ENCODE measurements around the gene HPDL. TPM values are rescaled to one million over a fixed set of nuclear protein-coding genes. Genes with fewer than 3 reads are reported as not detected.
A peak's percentile ranks its signal among the peaks of the same experiment; 100 is the strongest.

HPDL gene
- polyA plus RNA-seq, 2 of the 4 experiments (the other 2 are of a cell fraction): 0.80 to 2.8 TPM

- CTCF ChIA-PET: interaction anchor here (0.7 to 1.2 kb wide), 2 partner anchors 13 to 22 kb away, joined by 3 to 4 read pairs; no protein-coding TSS in a partner anchor
- no peak overlapping the region for H3K4me2 ChIP-seq
- 94% methylated on average over 5 of the region's 5 CpGs for WGBS (ENCODE audit: missing lambda C conversion rate)
- H3K9me3 ChIP-seq: no peaks in the 10 kb centered on the region
- DNase-seq (ENCODE audit: low read depth in 1 of 2, low spot score in 1 of 2) (no peak), FAIRE-seq (no peak), ATAC-seq (no peak)
- no peak overlapping the region for H3K27ac ChIP-seq
- H3K4me3 ChIP-seq: no peak overlapping the region
- TF ChIP-seq KDM1A (IDR thresholded peaks at IDR 0.05; ENCODE audit: low read depth) (no peak), BHLHE40 (IDR thresholded peaks at IDR 0.05; ENCODE audit: low read depth, low read length) (no peak), ZNF302 (CRISPR knock-in tag; IDR thresholded peaks at IDR 0.05) (no peak), RFX5 (IDR thresholded peaks at IDR 0.05) (no peak), FOXS1 (CRISPR knock-in tag; IDR thresholded peaks at IDR 0.05) (no peak), CEBPB (IDR thresholded peaks at IDR 0.05) (no peak)
- TF ChIP-seq, protein P1, sequence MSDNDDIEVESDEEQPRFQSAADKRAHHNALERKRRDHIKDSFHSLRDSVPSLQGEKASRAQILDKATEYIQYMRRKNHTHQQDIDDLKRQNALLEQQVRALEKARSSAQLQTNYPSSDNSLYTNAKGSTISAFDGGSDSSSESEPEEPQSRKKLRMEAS (IDR thresholded peaks at IDR 0.05): no peak
- POLR2A ChIA-PET: interaction anchor here (0.8 kb wide), 1 partner anchor 200 kb away, joined by 3 read pairs; the partner anchor contains the start of gene PRDX1
- H3K4me1 ChIP-seq: peaks cover 6% of the 10 kb centered on the region; the same call in 2 of the 3 replicates
Observed at GRCh38 chr1:45321444-45321843, 5.3 kb upstream of the HPDL start.

DNA sequence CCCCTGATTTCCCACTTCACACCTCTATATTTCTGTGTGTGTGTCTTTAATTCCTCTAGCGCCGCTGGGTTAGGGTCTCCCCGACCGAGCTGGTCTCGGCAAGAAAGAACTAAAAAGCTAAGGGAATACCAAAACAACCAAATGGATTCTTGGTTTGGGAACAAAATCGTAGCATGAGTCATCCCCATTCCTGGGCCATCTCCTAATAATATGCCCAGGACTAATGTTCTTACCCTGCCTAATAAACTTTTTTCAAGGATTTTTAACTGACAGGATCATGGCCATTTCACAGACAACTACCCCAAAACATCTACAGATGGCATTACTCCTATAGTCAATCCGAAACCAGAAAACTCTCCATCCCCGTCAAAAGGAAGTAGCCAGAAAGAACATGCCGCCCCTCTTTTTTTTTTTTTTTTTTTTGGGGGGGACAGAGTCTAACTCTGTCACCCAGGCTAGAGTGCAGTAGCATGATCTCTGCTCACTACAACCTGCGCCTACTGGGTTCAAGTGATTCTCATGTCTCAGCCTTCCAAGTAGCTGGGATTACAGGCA, 4.1 kb upstream of the HPDL start:
- H3K4me2 ChIP-seq: no peak overlapping the region
- ChIA-PET POLR2A (no interaction called here), CTCF (interaction anchor here (0.8 kb wide), 1 partner anchor 304 kb away, joined by 4 read pairs; no protein-coding TSS in a partner anchor)
- TF ChIP-seq KDM5A (IDR thresholded peaks at IDR 0.05) (no peak), ZFP36 (IDR thresholded peaks at IDR 0.05; ENCODE audit: borderline replicate concordance, partially characterized antibody) (no peak), SREBF2 (IDR thresholded peaks at IDR 0.05) (no peak), ESRRA (IDR thresholded peaks at IDR 0.05; ENCODE audit: borderline replicate concordance, low read length) (no peak), ZNF302 (CRISPR knock-in tag; IDR thresholded peaks at IDR 0.05) (no peak), NFE2L2 (conservative IDR thresholded peaks at IDR 0.05; ENCODE audit: low read length) (no peak), POLR2A (IDR thresholded peaks at IDR 0.05; ENCODE audit: low read length) (no peak), ZC3H11A (IDR thresholded peaks at IDR 0.05) (no peak), POLR2AphosphoS2 (conservative IDR thresholded peaks at IDR 0.05; ENCODE audit: low read length) (no peak), EP300 (IDR thresholded peaks at IDR 0.05) (no peak), FOSL2 (IDR thresholded peaks at IDR 0.05) (no peak), FOSL2 (CRISPR knock-in tag; IDR thresholded peaks at IDR 0.05) (no peak)
- TF ChIP-seq, protein P2, sequence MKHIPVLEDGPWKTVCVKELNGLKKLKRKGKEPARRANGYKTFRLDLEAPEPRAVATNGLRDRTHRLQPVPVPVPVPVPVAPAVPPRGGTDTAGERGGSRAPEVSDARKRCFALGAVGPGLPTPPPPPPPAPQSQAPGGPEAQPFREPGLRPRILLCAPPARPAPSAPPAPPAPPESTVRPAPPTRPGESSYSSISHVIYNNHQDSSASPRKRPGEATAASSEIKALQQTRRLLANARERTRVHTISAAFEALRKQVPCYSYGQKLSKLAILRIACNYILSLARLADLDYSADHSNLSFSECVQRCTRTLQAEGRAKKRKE (CRISPR knock-in tag; IDR thresholded peaks at IDR 0.05; ENCODE audit: low read depth): no peak
- no peaks in the 10 kb centered on the region for H3K9me3 ChIP-seq
- 82% methylated on average over 10 of the region's 10 CpGs for WGBS (ENCODE audit: missing lambda C conversion rate)
- FAIRE-seq (no peak), DNase-seq (ENCODE audit: low read depth in 1 of 2, low spot score in 1 of 2) (no peak), ATAC-seq (no peak)
- no peak overlapping the region for H3K27ac ChIP-seq
- H3K4me1 ChIP-seq: peaks cover 13% of the 10 kb centered on the region; the same call in 2 of the 3 replicates
- no peak overlapping the region for H3K4me3 ChIP-seq

GRCh38 chr1:45325851-45326506, 716 bp upstream of the HPDL start:
- peak overlapping the region; percentile 71 to 95; a peak in 5 of 6 replicates for H3K27ac ChIP-seq
- 61% methylated on average over 6 of the region's 6 CpGs for WGBS (ENCODE audit: missing lambda C conversion rate)
- CTCF ChIA-PET: interaction anchor here (0.9 to 1.5 kb wide), 4 partner anchors 19 to 311 kb away, joined by 3 to 4 read pairs (median 3); partner anchors contain the start of gene TESK2
- no peak for FAIRE-seq
- H3K4me3 ChIP-seq: peak overlapping the region; percentile 49
- no peaks in the 10 kb centered on the region for H3K9me3 ChIP-seq
- no peak; a peak in 1 of 6 replicates for ATAC-seq
- peaks cover 36% of the 10 kb centered on the region for H3K4me1 ChIP-seq
- H3K4me2 ChIP-seq: peak overlapping the region; percentile 93
- TF ChIP-seq HDAC2 (IDR thresholded peaks at IDR 0.05) (no peak), RARB (CRISPR knock-in tag; IDR thresholded peaks at IDR 0.05) (no peak), RCOR1 (IDR thresholded peaks at IDR 0.05; ENCODE audit: low read depth, low read length) (no peak), EP300 (IDR thresholded peaks at IDR 0.05) (no peak), FOXS1 (CRISPR knock-in tag; IDR thresholded peaks at IDR 0.05) (no peak), JUNB (IDR thresholded peaks at IDR 0.05) (no peak), ZNF302 (CRISPR knock-in tag; IDR thresholded peaks at IDR 0.05) (no peak), EHF (CRISPR knock-in tag; IDR thresholded peaks at IDR 0.05) (no peak), E2F6 (IDR thresholded peaks at IDR 0.05; ENCODE audit: borderline replicate concordance, low read depth) (no peak), POLR2A (IDR thresholded peaks at IDR 0.05; ENCODE audit: low read length) (no peak), CEBPB (IDR thresholded peaks at IDR 0.05) (no peak), KDM1A (IDR thresholded peaks at IDR 0.05; ENCODE audit: low read depth) (no peak)
- TF ChIP-seq, protein P1 (IDR thresholded peaks at IDR 0.05): no peak
- TF ChIP-seq, protein P3, sequence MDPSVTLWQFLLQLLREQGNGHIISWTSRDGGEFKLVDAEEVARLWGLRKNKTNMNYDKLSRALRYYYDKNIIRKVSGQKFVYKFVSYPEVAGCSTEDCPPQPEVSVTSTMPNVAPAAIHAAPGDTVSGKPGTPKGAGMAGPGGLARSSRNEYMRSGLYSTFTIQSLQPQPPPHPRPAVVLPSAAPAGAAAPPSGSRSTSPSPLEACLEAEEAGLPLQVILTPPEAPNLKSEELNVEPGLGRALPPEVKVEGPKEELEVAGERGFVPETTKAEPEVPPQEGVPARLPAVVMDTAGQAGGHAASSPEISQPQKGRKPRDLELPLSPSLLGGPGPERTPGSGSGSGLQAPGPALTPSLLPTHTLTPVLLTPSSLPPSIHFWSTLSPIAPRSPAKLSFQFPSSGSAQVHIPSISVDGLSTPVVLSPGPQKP (IDR thresholded peaks at IDR 0.05; ENCODE audit: low read depth, low read length): no peak
- POLR2A ChIA-PET: interaction anchor here (2.4 to 4.0 kb wide), 2 partner anchors 14 to 22 kb away, joined by 7 to 29 read pairs; partner anchors contain the start of genes MUTYH and TOE1
- no peak for DNase-seq (ENCODE audit: low read depth in 1 of 2, low spot score in 1 of 2)
